GM12865 (cell line): Measurements from ENCODE around the gene MAF.

Source experiments
- DNase-seq: peaks from one replicate; pipeline ENCODE4 v3.0.0; 2010; ENCODE audit warnings: low read depth
- H3K4me3 ChIP-seq: 2 replicates; pipeline ENCODE4 v1.5.1; 2011; ENCODE audit warnings: mild to moderate bottlenecking, low read depth, low read length, control low read depth
- TF ChIP-seq, protein P1 (sequence below): IDR thresholded peaks from 2 replicates; pipeline ENCODE4 v1.5.1; 2011; ENCODE audit warnings: low read length, control low read depth, low read depth, inconsistent platforms; ENCODE audit not compliant: insufficient read depth; ENCODE audit errors: missing control alignments

MAF gene

DNA sequence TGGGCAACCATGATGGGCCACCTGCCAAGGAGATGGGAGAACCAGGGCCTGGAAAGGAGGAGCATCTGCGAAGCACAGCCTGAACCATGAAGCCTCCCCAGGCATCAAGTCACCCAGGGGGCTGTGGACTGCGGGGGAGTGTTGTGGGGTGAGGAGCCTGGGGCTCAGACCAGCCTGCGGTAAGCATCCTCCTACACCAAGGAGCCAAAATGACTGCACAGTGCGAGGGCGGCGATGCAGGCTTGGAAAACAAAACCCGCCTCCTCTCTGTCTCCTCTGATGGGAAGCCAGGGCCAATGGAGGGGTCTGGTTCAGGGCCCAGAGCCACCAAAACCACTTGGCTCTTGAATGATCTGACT lies 18.1 kb upstream of the MAF start:
- TF ChIP-seq, protein P1, sequence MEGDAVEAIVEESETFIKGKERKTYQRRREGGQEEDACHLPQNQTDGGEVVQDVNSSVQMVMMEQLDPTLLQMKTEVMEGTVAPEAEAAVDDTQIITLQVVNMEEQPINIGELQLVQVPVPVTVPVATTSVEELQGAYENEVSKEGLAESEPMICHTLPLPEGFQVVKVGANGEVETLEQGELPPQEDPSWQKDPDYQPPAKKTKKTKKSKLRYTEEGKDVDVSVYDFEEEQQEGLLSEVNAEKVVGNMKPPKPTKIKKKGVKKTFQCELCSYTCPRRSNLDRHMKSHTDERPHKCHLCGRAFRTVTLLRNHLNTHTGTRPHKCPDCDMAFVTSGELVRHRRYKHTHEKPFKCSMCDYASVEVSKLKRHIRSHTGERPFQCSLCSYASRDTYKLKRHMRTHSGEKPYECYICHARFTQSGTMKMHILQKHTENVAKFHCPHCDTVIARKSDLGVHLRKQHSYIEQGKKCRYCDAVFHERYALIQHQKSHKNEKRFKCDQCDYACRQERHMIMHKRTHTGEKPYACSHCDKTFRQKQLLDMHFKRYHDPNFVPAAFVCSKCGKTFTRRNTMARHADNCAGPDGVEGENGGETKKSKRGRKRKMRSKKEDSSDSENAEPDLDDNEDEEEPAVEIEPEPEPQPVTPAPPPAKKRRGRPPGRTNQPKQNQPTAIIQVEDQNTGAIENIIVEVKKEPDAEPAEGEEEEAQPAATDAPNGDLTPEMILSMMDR = no peak
- no peak overlapping the region for H3K4me3 ChIP-seq
- DNase-seq = no peak

GRCh38 chr16:79618041-79618691 lies 17.6 kb upstream of the MAF start:
- H3K4me3 ChIP-seq = no peak overlapping the region
- TF ChIP-seq, protein P1 = no peak

DNA sequence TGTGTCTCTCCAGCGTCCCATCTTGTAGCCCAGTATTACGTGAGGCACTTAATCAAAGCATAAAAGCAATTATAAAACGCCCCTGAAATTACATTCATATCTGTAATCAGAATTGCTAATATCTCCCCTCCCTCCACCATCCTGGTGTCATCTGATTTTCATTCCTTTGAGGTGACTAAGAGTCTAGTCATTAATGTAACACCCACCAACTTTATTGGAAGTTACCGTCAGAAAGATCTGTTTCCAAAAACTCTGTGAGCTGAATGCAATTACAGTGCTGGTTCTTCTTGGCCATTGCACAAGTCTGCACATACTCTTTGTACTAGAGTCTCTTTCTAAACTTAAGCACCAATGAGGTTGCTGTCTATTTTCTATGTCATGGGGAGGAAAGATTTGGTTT lies 12.5 kb upstream of the MAF start:
- no peak overlapping the region for H3K4me3 ChIP-seq
- DNase-seq = no peak
- TF ChIP-seq, protein P1 = no peak

More at GRCh38 chr16:79618041-79618691, 17.6 kb upstream of the MAF start:
- no peak for DNase-seq

GRCh38 chr16:79612207-79612606 lies 11.7 kb upstream of the MAF start:
- no peak for DNase-seq
- TF ChIP-seq, protein P1 = no peak
- no peak overlapping the region for H3K4me3 ChIP-seq

DNA sequence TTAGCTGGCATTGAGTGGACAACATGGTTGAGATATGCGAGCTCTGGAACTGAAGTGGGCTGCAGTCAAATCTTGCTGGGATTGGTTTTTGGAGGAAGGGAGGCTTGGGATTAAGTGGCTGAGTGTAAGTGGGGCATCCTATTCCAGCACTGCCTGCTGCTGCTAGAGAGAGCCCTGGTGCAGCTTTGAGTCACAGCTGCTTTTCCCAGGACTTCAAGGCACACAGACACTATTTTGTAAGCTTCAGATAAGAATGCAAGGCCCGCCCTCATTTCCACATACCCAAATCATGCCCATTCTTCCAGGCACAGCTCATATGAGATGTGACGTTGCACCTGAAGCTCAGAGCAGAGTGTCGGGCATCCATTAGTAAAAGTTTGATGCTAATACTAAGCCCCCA lies 10.2 kb upstream of the MAF start:
- DNase-seq = no peak
- TF ChIP-seq, protein P1 = no peak
- no peak overlapping the region for H3K4me3 ChIP-seq

- H3K4me3 ChIP-seq = no peak overlapping the region
- TF ChIP-seq, protein P1 = no peak
- no peak for DNase-seq
Observed at GRCh38 chr16:79609861-79610260, 9.3 kb upstream of the MAF start.

DNA sequence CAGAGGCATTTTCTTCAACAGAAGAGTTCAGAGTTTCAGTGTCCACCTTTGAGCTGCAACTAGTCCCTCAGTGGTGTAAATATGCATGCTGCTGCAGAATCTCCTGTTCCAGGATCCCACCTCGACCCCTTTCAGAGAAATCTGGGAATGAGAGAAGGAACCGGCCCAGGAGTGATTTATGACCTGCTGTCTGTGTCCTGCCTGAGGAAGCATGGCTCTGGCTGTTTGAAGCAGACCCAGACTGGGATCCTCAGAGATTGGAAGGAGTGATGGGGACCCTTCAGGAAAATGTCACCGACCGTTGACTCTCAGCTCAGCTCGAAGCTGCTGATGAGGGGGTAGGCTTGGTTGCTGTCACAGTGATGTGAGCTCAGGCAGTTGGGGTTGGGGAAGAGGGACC lies 8.4 kb upstream of the MAF start:
- no peak for DNase-seq

More for the DNA sequence above, 8.4 kb upstream of the MAF start:
- TF ChIP-seq, protein P1 = no peak
- H3K4me3 ChIP-seq = no peak overlapping the region
